Liver (tissue), 9 donors: ENCODE data around the gene ENTR1. TPM values are rescaled to one million over a fixed set of nuclear protein-coding genes. Genes with fewer than 3 reads are reported as not detected.

Experiments used
- DNase-seq: peaks from one replicate; pipeline ENCODE4 v3.0.0-alpha.2; 2017; ENCODE audit warnings: low spot score
- H3K27ac ChIP-seq, 2 donors: one replicate each; pipeline ENCODE4 v1.7.0; 2013; ENCODE audit warnings: inconsistent platforms in 2 of 2, low read length in 2 of 2, control low read depth in 1 of 2, low read depth in 1 of 2, mild to moderate bottlenecking in 1 of 2
- H3K27me3 ChIP-seq, 4 donors: one replicate each; pipeline versions ENCODE4 v1.6.1 to v1.7.0; 2013; ENCODE audit warnings: low read length in 3 of 4, inconsistent platforms in 1 of 4, mild to moderate bottlenecking in 1 of 4, moderate library complexity in 1 of 4; ENCODE audit not compliant: control insufficient read depth in 4 of 4, insufficient read depth in 4 of 4
- H3K36me3 ChIP-seq, 4 donors: one replicate each; pipeline versions ENCODE4 v1.6.1 to v1.7.0; 2013; ENCODE audit warnings: low read length in 3 of 4, mild to moderate bottlenecking in 3 of 4, low read depth in 1 of 4, moderate library complexity in 1 of 4; ENCODE audit not compliant: control insufficient read depth in 4 of 4, insufficient read depth in 3 of 4
- H3K4me1 ChIP-seq, 4 donors: one replicate each; pipeline versions ENCODE4 v1.6.1 to v1.7.0; 2013; ENCODE audit warnings: low read length in 3 of 4, mild to moderate bottlenecking in 3 of 4, moderate library complexity in 1 of 4; ENCODE audit not compliant: control insufficient read depth in 4 of 4, insufficient read depth in 4 of 4
- H3K4me3 ChIP-seq, 3 donors: one replicate each; pipeline versions ENCODE4 v1.6.1 to v1.7.0; 2013; ENCODE audit warnings: low read length in 3 of 3, control low read depth in 1 of 3, low read depth in 1 of 3, mild to moderate bottlenecking in 1 of 3
- H3K9ac ChIP-seq, 2 donors: one replicate each; pipeline ENCODE4 v1.7.0; 2013; ENCODE audit warnings: low read length in 2 of 2, mild to moderate bottlenecking in 2 of 2, moderate library complexity in 2 of 2, control low read depth in 1 of 2, low read depth in 1 of 2
- H3K9me3 ChIP-seq, 4 donors: one replicate each; pipeline versions ENCODE4 v1.6.1 to v1.7.0; 2013; ENCODE audit warnings: low read length in 3 of 4; ENCODE audit not compliant: control insufficient read depth in 4 of 4
- CTCF ChIP-seq: fragments of 150-350 bp; IDR thresholded peaks from 2 replicates; pipeline ENCODE4 v1.5.1; 2017; ENCODE audit warnings: improper control_type of control experiment, low read depth, low read length; ENCODE audit not compliant: missing input control
- FOXA1 ChIP-seq: IDR thresholded peaks from 2 replicates; pipeline ENCODE4 v1.6.1; 2016; ENCODE audit warnings: antibody characterized with exemption
- GABPA ChIP-seq, 2 donors: IDR thresholded peaks in 1 of 2; conservative IDR thresholded peaks in 1 of 2; 2 replicates each; pipeline ENCODE4 v1.6.1; 2016; ENCODE audit warnings: antibody characterized with exemption in 2 of 2, mild to moderate bottlenecking in 1 of 2, moderate library complexity in 1 of 2
- HNF4A ChIP-seq, 2 donors: conservative IDR thresholded peaks; 2 replicates each; pipeline ENCODE4 v1.6.1; 2016; ENCODE audit warnings: antibody characterized with exemption in 2 of 2, mild to moderate bottlenecking in 2 of 2
- JUND ChIP-seq, 2 donors: IDR thresholded peaks; 2 replicates each; pipeline ENCODE4 v1.6.1; 2016; ENCODE audit warnings: antibody characterized with exemption in 2 of 2
- NR2F2 ChIP-seq: IDR thresholded peaks from 2 replicates; pipeline ENCODE4 v1.6.1; 2016; ENCODE audit warnings: antibody characterized with exemption
- RAD21 ChIP-seq, 2 donors: IDR thresholded peaks; 2 replicates each; pipeline ENCODE4 v1.6.1; 2016; ENCODE audit warnings: antibody characterized with exemption in 2 of 2, mild to moderate bottlenecking in 2 of 2
- REST ChIP-seq: IDR thresholded peaks from 2 replicates; pipeline ENCODE4 v1.6.1; 2016; ENCODE audit warnings: antibody characterized with exemption, mild to moderate bottlenecking
- RXRA ChIP-seq, 2 donors: IDR thresholded peaks; 2 replicates each; pipeline ENCODE4 v1.6.1; 2017 to 2018; ENCODE audit warnings: antibody characterized with exemption in 2 of 2, mild to moderate bottlenecking in 1 of 2
- SP1 ChIP-seq: IDR thresholded peaks from 2 replicates; pipeline ENCODE4 v1.6.1; 2018; ENCODE audit warnings: antibody characterized with exemption, mild to moderate bottlenecking
- YY1 ChIP-seq: IDR thresholded peaks from 2 replicates; pipeline ENCODE4 v1.6.1; 2016; ENCODE audit warnings: antibody characterized with exemption, mild to moderate bottlenecking
- ZBTB33 ChIP-seq: IDR thresholded peaks from 2 replicates; pipeline ENCODE4 v1.6.1; 2016; ENCODE audit warnings: antibody characterized with exemption
- WGBS: extraction: QIAGEN DNeasy Blood & Tissue Kit; methylation state at CpG from one replicate; pipeline ENCODE4 v1.1.7; 2013; 5-methylcytosine and 5-hydroxymethylcytosine counted together
- polyA plus RNA-seq, 2 donors: library from polyadenylated mRNA; stranded (reverse) in 1 of 2; unstranded in 1 of 2; fragments of 200-250 nt in 1 of 2; fragments of >200 nt in 1 of 2; fragmentation: Nextera tagmentation in 1 of 2; extraction: Ambion mirVana in 1 of 2; gene quantifications; one replicate each; pipeline versions ENCODE4 v1.2.1 to v1.2.3, GENCODE V29; 2013 to 2015
- total RNA-seq, 2 donors: library from RNA; depleted of rRNA; stranded (reverse); fragments of >200 nt; gene quantifications; one replicate each; pipeline ENCODE4 v1.2.3, GENCODE V29; 2014
- TF ChIP-seq, protein P1 (sequence below): IDR thresholded peaks from 2 replicates; pipeline ENCODE4 v1.6.1; 2016; ENCODE audit warnings: antibody characterized with exemption
- donor health status: healthy.
- donor health status: healthy.
- donor health status: healthy.
- donor health status: healthy.
- donor health status: healthy.

ENTR1 gene
- total and polyA plus RNA-seq, 4 donors = 11.0 to 28.1 (median 19.1) TPM

- 94% methylated on average over 19 of the region's 19 CpGs for WGBS
- TF ChIP-seq FOXA1 (no peak), ZBTB33 (no peak), JUND (IDR thresholded peaks at IDR 0.05) (no peak), YY1 (no peak), RAD21 (IDR thresholded peaks at IDR 0.05) (no peak), RXRA (IDR thresholded peaks at IDR 0.05) (no peak), SP1 (no peak), CTCF (no peak)
- no peak for DNase-seq
- no peak overlapping the region for H3K4me3 ChIP-seq
- peaks cover 2 to 14% (median 9%) of the 10 kb centered on the region in 4 donors for H3K4me1 ChIP-seq
- no peaks in the 10 kb centered on the region for H3K9me3 ChIP-seq
- H3K36me3 ChIP-seq = peaks cover 21 to 76% (median 41%) of the 10 kb centered on the region in 4 donors
- no peaks in the 10 kb centered on the region for H3K27me3 ChIP-seq
- no peak overlapping the region for H3K9ac ChIP-seq
- no peak overlapping the region for H3K27ac ChIP-seq
Measured at GRCh38 chr9:136416914-136417313, 6.5 kb upstream of the ENTR1 start.

DNA sequence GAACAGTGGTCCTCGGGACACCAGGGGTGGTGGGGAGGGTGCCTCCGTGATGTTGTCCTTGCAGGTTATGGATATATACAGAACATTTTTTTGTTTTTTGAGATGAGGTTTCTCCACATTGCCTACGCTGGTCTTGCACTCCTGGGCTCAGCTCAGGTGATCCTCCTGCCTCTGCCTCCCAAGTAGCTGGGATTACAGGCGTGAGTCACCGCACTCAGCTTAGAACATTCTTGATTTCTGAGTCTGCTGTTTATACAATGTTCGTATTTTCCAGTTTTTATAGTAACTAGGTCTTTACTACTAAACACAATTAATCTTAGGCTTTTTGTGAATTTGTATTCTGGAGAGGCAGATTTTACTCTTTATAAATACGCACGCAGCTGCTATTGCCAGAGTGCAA is 6.0 kb upstream of the ENTR1 start:
- no peak for DNase-seq
- Histone ChIP-seq H3K9ac (no peak overlapping the region), H3K4me1 (peaks cover 2 to 19% (median 14%) of the 10 kb centered on the region in 4 donors), H3K27ac (no peak overlapping the region), H3K4me3 (no peak overlapping the region), H3K9me3 (no peaks in the 10 kb centered on the region), H3K27me3 (no peaks in the 10 kb centered on the region), H3K36me3 (peaks cover 18 to 73% (median 40%) of the 10 kb centered on the region in 4 donors)
- TF ChIP-seq SP1 (no peak), GABPA (IDR thresholded peaks at IDR 0.05 in 1 of 2, conservative IDR thresholded peaks at IDR 0.05 in 1 of 2) (no peak)
- WGBS = 97% methylated on average over 8 of the region's 8 CpGs

DNA sequence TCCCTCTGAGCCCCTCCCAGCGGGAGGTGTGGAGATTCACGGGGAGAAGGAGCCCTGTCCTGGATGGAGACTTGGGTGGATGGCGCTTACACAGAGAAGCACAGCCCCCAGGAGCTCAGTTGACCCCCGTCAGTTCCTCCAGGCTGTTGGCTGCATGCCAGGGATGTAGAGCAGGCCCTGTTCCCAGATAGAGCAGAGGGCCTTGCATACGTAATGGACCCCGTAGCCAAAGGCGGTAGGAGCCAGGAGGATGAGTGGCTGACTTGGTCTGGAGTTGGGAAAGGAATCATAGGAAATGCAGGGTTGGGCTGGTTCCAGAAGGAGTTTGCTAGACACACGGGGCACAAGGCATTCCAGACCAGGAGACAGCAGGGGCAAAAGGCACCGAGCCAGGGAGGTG is 2.5 kb upstream of the ENTR1 start:
- Histone ChIP-seq H3K9ac (no peak overlapping the region), H3K27me3 (no peaks in the 10 kb centered on the region), H3K9me3 (no peaks in the 10 kb centered on the region), H3K36me3 (peaks cover 8 to 49% (median 23%) of the 10 kb centered on the region in 4 donors), H3K4me3 (no peak overlapping the region), H3K4me1 (peaks cover 3 to 26% (median 21%) of the 10 kb centered on the region in 4 donors), H3K27ac (no peak overlapping the region)
- TF ChIP-seq HNF4A (conservative IDR thresholded peaks at IDR 0.05) (no peak), ZBTB33 (no peak), JUND (IDR thresholded peaks at IDR 0.05) (no peak), NR2F2 (no peak), YY1 (no peak), REST (no peak)
- TF ChIP-seq, protein P1, sequence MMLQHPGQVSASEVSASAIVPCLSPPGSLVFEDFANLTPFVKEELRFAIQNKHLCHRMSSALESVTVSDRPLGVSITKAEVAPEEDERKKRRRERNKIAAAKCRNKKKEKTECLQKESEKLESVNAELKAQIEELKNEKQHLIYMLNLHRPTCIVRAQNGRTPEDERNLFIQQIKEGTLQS = no peak
- WGBS = 83% methylated on average over 9 of the region's 9 CpGs
- no peak for DNase-seq
